ENCODE results near the gene NOC4L. TPM values are rescaled to one million over a fixed set of nuclear protein-coding genes. Genes with fewer than 3 reads are reported as not detected.

NOC4L gene
- total RNA-seq, 2 experiments from 2014 or later = 32.8 to 34.4 TPM

- Mint-ChIP-seq H3K9me3 (ENCODE audit: insufficient read depth) (no peaks in the 10 kb centered on the region), H3K4me3 (no peak overlapping the region), H3K27ac (no peak overlapping the region), H3K4me1 (ENCODE audit: low read depth) (peaks cover 6% of the 10 kb centered on the region), H3K36me3 (ENCODE audit: low read depth) (peaks cover 41% of the 10 kb centered on the region), H3K27me3 (ENCODE audit: low read depth) (no peaks in the 10 kb centered on the region)
- POLR2A ChIA-PET = no interaction called here
- CTCF ChIA-PET = no interaction called here
- DNase-seq = no peak
- no peak for ATAC-seq
Observed at GRCh38 chr12:132110677-132111076, 33.6 kb upstream of the NOC4L start.

- Mint-ChIP-seq H3K27ac (no peak overlapping the region), H3K4me3 (no peak overlapping the region), H3K27me3 (ENCODE audit: low read depth) (no peaks in the 10 kb centered on the region), H3K36me3 (ENCODE audit: low read depth) (peaks cover 41% of the 10 kb centered on the region), H3K9me3 (ENCODE audit: insufficient read depth) (no peaks in the 10 kb centered on the region), H3K4me1 (ENCODE audit: low read depth) (peaks cover 6% of the 10 kb centered on the region)
- DNase-seq (no peak), ATAC-seq (no peak)
- ChIA-PET CTCF (no interaction called here), POLR2A (no interaction called here)
Observed at GRCh38 chr12:132111654-132112304, 32.5 kb upstream of the NOC4L start.

GRCh38 chr12:132114667-132115066 lies 29.6 kb upstream of the NOC4L start:
- peaks cover 6% of the 10 kb centered on the region for H3K4me1 Mint-ChIP-seq (ENCODE audit: low read depth)
- POLR2A ChIA-PET = no interaction called here
- H3K27ac Mint-ChIP-seq = no peak overlapping the region
- no peak overlapping the region for H3K4me3 Mint-ChIP-seq
- no peaks in the 10 kb centered on the region for H3K9me3 Mint-ChIP-seq (ENCODE audit: insufficient read depth)
- no peak for DNase-seq
- peaks cover 27% of the 10 kb centered on the region for H3K36me3 Mint-ChIP-seq (ENCODE audit: low read depth)
- no peak for ATAC-seq
- CTCF ChIA-PET = no interaction called here
- no peaks in the 10 kb centered on the region for H3K27me3 Mint-ChIP-seq (ENCODE audit: low read depth)

GRCh38 chr12:132115500-132115899 lies 28.8 kb upstream of the NOC4L start:
- H3K4me3 Mint-ChIP-seq = no peak overlapping the region
- no peak for ATAC-seq
- no peaks in the 10 kb centered on the region for H3K27me3 Mint-ChIP-seq (ENCODE audit: low read depth)
- ChIA-PET CTCF (no interaction called here), POLR2A (no interaction called here)
- DNase-seq = no peak
- no peaks in the 10 kb centered on the region for H3K9me3 Mint-ChIP-seq (ENCODE audit: insufficient read depth)
- H3K27ac Mint-ChIP-seq = no peak overlapping the region
- peaks cover 23% of the 10 kb centered on the region for H3K36me3 Mint-ChIP-seq (ENCODE audit: low read depth)
- H3K4me1 Mint-ChIP-seq (ENCODE audit: low read depth) = peaks cover 6% of the 10 kb centered on the region

- DNase-seq (no peak), ATAC-seq (peak; percentile 39)
- Mint-ChIP-seq H3K4me1 (ENCODE audit: low read depth) (peaks cover 6% of the 10 kb centered on the region), H3K9me3 (ENCODE audit: insufficient read depth) (no peaks in the 10 kb centered on the region), H3K27me3 (ENCODE audit: low read depth) (no peaks in the 10 kb centered on the region), H3K27ac (no peak overlapping the region), H3K4me3 (no peak overlapping the region), H3K36me3 (ENCODE audit: low read depth) (peaks cover 12% of the 10 kb centered on the region)
- ChIA-PET POLR2A (no interaction called here), CTCF (no interaction called here)
Observed at GRCh38 chr12:132116709-132117557, 27.3 kb upstream of the NOC4L start.

GRCh38 chr12:132117558-132117875 lies 26.7 kb upstream of the NOC4L start:
- no peaks in the 10 kb centered on the region for H3K27me3 Mint-ChIP-seq (ENCODE audit: low read depth)
- H3K4me3 Mint-ChIP-seq = no peak overlapping the region
- H3K9me3 Mint-ChIP-seq (ENCODE audit: insufficient read depth) = no peaks in the 10 kb centered on the region
- H3K4me1 Mint-ChIP-seq (ENCODE audit: low read depth) = peaks cover 6% of the 10 kb centered on the region
- no peak overlapping the region for H3K27ac Mint-ChIP-seq
- DNase-seq (no peak), ATAC-seq (peak; percentile 47)
- CTCF ChIA-PET = no interaction called here
- H3K36me3 Mint-ChIP-seq (ENCODE audit: low read depth) = peaks cover 12% of the 10 kb centered on the region
- POLR2A ChIA-PET = no interaction called here

GRCh38 chr12:132118876-132119275 lies 25.4 kb upstream of the NOC4L start:
- POLR2A ChIA-PET = no interaction called here
- no peak overlapping the region for H3K27ac Mint-ChIP-seq
- peaks cover 6% of the 10 kb centered on the region for H3K4me1 Mint-ChIP-seq (ENCODE audit: low read depth)
- no peaks in the 10 kb centered on the region for H3K27me3 Mint-ChIP-seq (ENCODE audit: low read depth)
- DNase-seq (no peak), ATAC-seq (no peak)
- H3K4me3 Mint-ChIP-seq = no peak overlapping the region
- no peaks in the 10 kb centered on the region for H3K9me3 Mint-ChIP-seq (ENCODE audit: insufficient read depth)
- CTCF ChIA-PET = no interaction called here
- peaks cover 13% of the 10 kb centered on the region for H3K36me3 Mint-ChIP-seq (ENCODE audit: low read depth)

- ATAC-seq (no peak), DNase-seq (no peak)
- Mint-ChIP-seq H3K27me3 (ENCODE audit: low read depth) (no peaks in the 10 kb centered on the region), H3K4me1 (ENCODE audit: low read depth) (peaks cover 2% of the 10 kb centered on the region), H3K36me3 (ENCODE audit: low read depth) (peaks cover 21% of the 10 kb centered on the region), H3K9me3 (ENCODE audit: insufficient read depth) (no peaks in the 10 kb centered on the region), H3K27ac (no peak overlapping the region), H3K4me3 (no peak overlapping the region)
- POLR2A ChIA-PET = no interaction called here
- CTCF ChIA-PET = no interaction called here
Observed at GRCh38 chr12:132121283-132121682, 23.0 kb upstream of the NOC4L start.

- H3K27ac Mint-ChIP-seq = no peak overlapping the region
- DNase-seq = no peak
- CTCF ChIA-PET = no interaction called here
Observed at GRCh38 chr12:132123970-132124765, 20.1 kb upstream of the NOC4L start.

GRCh38 chr12:132124766-132125425 lies 19.4 kb upstream of the NOC4L start:
- Mint-ChIP-seq H3K4me1 (ENCODE audit: low read depth) (peaks cover 2% of the 10 kb centered on the region), H3K27me3 (ENCODE audit: low read depth) (no peaks in the 10 kb centered on the region), H3K4me3 (no peak overlapping the region), H3K9me3 (ENCODE audit: insufficient read depth) (peaks cover 3% of the 10 kb centered on the region), H3K27ac (no peak overlapping the region), H3K36me3 (ENCODE audit: low read depth) (peaks cover 48% of the 10 kb centered on the region)
- DNase-seq (no peak), ATAC-seq (no peak)
- POLR2A ChIA-PET = no interaction called here
- CTCF ChIA-PET = no interaction called here

More at GRCh38 chr12:132123970-132124765, 20.1 kb upstream of the NOC4L start:
- Mint-ChIP-seq H3K4me3 (no peak overlapping the region), H3K4me1 (ENCODE audit: low read depth) (peaks cover 2% of the 10 kb centered on the region), H3K27me3 (ENCODE audit: low read depth) (no peaks in the 10 kb centered on the region), H3K9me3 (ENCODE audit: insufficient read depth) (peaks cover 3% of the 10 kb centered on the region), H3K36me3 (ENCODE audit: low read depth) (peaks cover 48% of the 10 kb centered on the region)
- POLR2A ChIA-PET = no interaction called here
- ATAC-seq = no peak

- no peak overlapping the region for H3K27ac Mint-ChIP-seq
- no peak for DNase-seq
- H3K4me1 Mint-ChIP-seq (ENCODE audit: low read depth) = peaks cover 2% of the 10 kb centered on the region
- POLR2A ChIA-PET = no interaction called here
- H3K9me3 Mint-ChIP-seq (ENCODE audit: insufficient read depth) = peaks cover 6% of the 10 kb centered on the region
- H3K27me3 Mint-ChIP-seq (ENCODE audit: low read depth) = no peaks in the 10 kb centered on the region
- no peak for ATAC-seq
- no peak overlapping the region for H3K4me3 Mint-ChIP-seq
- H3K36me3 Mint-ChIP-seq (ENCODE audit: low read depth) = peaks cover 48% of the 10 kb centered on the region
- CTCF ChIA-PET = no interaction called here
Observed at GRCh38 chr12:132125736-132126135, 18.5 kb upstream of the NOC4L start.

GRCh38 chr12:132127041-132127440 lies 17.2 kb upstream of the NOC4L start:
- ATAC-seq = no peak
- no peak for DNase-seq
- ChIA-PET POLR2A (interaction anchor here (1.1 kb wide), 1 partner anchor 10 kb away, joined by 3 read pairs; no protein-coding TSS in a partner anchor), CTCF (no interaction called here)
- H3K4me3 Mint-ChIP-seq = no peak overlapping the region
- peaks cover 2% of the 10 kb centered on the region for H3K4me1 Mint-ChIP-seq (ENCODE audit: low read depth)
- H3K27ac Mint-ChIP-seq = no peak overlapping the region
- no peaks in the 10 kb centered on the region for H3K27me3 Mint-ChIP-seq (ENCODE audit: low read depth)
- peaks cover 6% of the 10 kb centered on the region for H3K9me3 Mint-ChIP-seq (ENCODE audit: insufficient read depth)
- H3K36me3 Mint-ChIP-seq (ENCODE audit: low read depth) = peaks cover 48% of the 10 kb centered on the region

All from activated CD8-positive, alpha-beta T cell treated with anti-CD3 and anti-CD28 coated beads, Interleukin-2, amount 10 ng/mL, durations not matched to agents 7 days and 5 days (primary cell).